Endothelial cell of umbilical vein (primary cell): ENCODE data around the gene SCNN1B. TPM values are rescaled to one million over a fixed set of nuclear protein-coding genes. Genes with fewer than 3 reads are reported as not detected.

Experiments used
- BruUV-seq: library from RNA; stranded (reverse); fragments of 400-500 nt; replicated peaks from 2 replicates; lab custom pipeline; 2021; lab: Mats Ljungman, UMichigan
- CTCF ChIA-PET: fragments of 300-600, 350-600 bp; sonication (Branson Sonifier 250); formaldehyde crosslinking; loops from one replicate; lab custom pipeline; 2021; ENCODE audit warnings: antibody characterized with exemption, inconsistent platforms; lab: Charles Lee
- POLR2A ChIA-PET: fragments of 300-600, 350-600 bp; sonication (Branson Sonifier 250); formaldehyde crosslinking; loops from one replicate; lab custom pipeline; 2021; ENCODE audit warnings: antibody characterized with exemption, inconsistent platforms; lab: Charles Lee
- DNase-seq: peaks from one replicate; pipeline ENCODE4 v3.0.0-alpha.2; 2011; ENCODE audit warnings: low read depth, low spot score
- FAIRE-seq: peaks from 2 replicates; lab custom pipeline; 2011; peaks lifted over from hg19 to GRCh38; lab: Jason Lieb, UNC
- H2AFZ ChIP-seq: 2 replicates; pipeline ENCODE4 v1.6.0; 2012; ENCODE audit warnings: low read depth, low read length, control low read depth, inconsistent platforms
- H3K27ac ChIP-seq: 2 replicates; pipeline ENCODE4 v1.5.1; 2011; ENCODE audit warnings: low read depth, mild to moderate bottlenecking, control low read depth, low read length, moderate library complexity; ENCODE audit not compliant: insufficient read depth
- H3K27me3 ChIP-seq, 2 experiments: 2 replicates each; pipeline versions ENCODE4 v1.6.0 to v1.6.1; 2011; ENCODE audit warnings: low read length in 2 of 2, mixed read lengths in 1 of 2; ENCODE audit not compliant: control insufficient read depth in 2 of 2, insufficient read depth in 2 of 2
- H3K36me3 ChIP-seq, 2 experiments: 2 replicates in 1 of 2; 3 replicates in 1 of 2; pipeline ENCODE4 v1.5.1; 2011; ENCODE audit warnings: low read length in 2 of 2, mild to moderate bottlenecking in 1 of 2, moderate library complexity in 1 of 2; ENCODE audit not compliant: control insufficient read depth in 2 of 2, insufficient read depth in 2 of 2; ENCODE audit errors: extremely low read depth in 1 of 2
- H3K4me1 ChIP-seq: 3 replicates; pipeline ENCODE4 v1.5.1; 2011; ENCODE audit warnings: mild to moderate bottlenecking, low read length; ENCODE audit not compliant: control insufficient read depth, insufficient read depth; ENCODE audit errors: extremely low read depth
- H3K4me2 ChIP-seq: 2 replicates; pipeline ENCODE4 v1.6.1; 2011; ENCODE audit warnings: low read length, control low read depth, mixed read lengths; ENCODE audit not compliant: insufficient read depth
- H3K4me3 ChIP-seq, 3 experiments: fragments of 200-600 bp in 1 of 3; sonication (generic), shearing (Covaris generic) in 1 of 3; replicated peaks in 1 of 3; 2 replicates each; pipeline ENCODE4 v1.5.1; 2011 to 2016; ENCODE audit warnings: control low read depth in 3 of 3, low read length in 3 of 3, mild to moderate bottlenecking in 2 of 3, inconsistent platforms in 1 of 3, low read depth in 1 of 3, moderate library complexity in 1 of 3; ENCODE audit not compliant: insufficient read depth in 1 of 3
- H3K79me2 ChIP-seq: 2 replicates; pipeline ENCODE4 v1.6.0; 2012; ENCODE audit warnings: low read length, inconsistent platforms; ENCODE audit not compliant: control insufficient read depth, insufficient read depth
- H3K9ac ChIP-seq: replicated peaks from 2 replicates; pipeline ENCODE3; 2011; ENCODE audit warnings: low read length, control low read depth; ENCODE audit not compliant: insufficient read depth; ENCODE audit errors: extremely low read depth
- H3K9me1 ChIP-seq: replicated peaks from 3 replicates; pipeline ENCODE4 v1.6.0; 2011; ENCODE audit warnings: mild to moderate bottlenecking, low read length; ENCODE audit not compliant: control insufficient read depth, insufficient read depth; ENCODE audit errors: extremely low read depth
- H3K9me3 ChIP-seq: replicated peaks from 2 replicates; pipeline ENCODE4 v1.5.1; 2012; ENCODE audit warnings: low read length, inconsistent platforms; ENCODE audit not compliant: control insufficient read depth, insufficient read depth
- H4K20me1 ChIP-seq: replicated peaks from 2 replicates; pipeline ENCODE3; 2011; ENCODE audit warnings: mild to moderate bottlenecking, low read length; ENCODE audit not compliant: control insufficient read depth, insufficient read depth; ENCODE audit errors: extremely low read depth
- CTCF ChIP-seq, 2 donors: IDR thresholded peaks; 1 replicate in 1 of 2; 2 replicates in 1 of 2; pipeline ENCODE4 v1.5.1; 2011; ENCODE audit warnings: low read length in 2 of 2, mild to moderate bottlenecking in 2 of 2, moderate library complexity in 2 of 2, control low read depth in 1 of 2, inconsistent platforms in 1 of 2, low read depth in 1 of 2; ENCODE audit not compliant: insufficient read depth in 1 of 2; ENCODE audit errors: extremely low read depth in 1 of 2
- EZH2 ChIP-seq: IDR thresholded peaks from 2 replicates; pipeline ENCODE4 v1.6.1; 2012; ENCODE audit warnings: borderline replicate concordance, low read depth, mild to moderate bottlenecking, moderate library complexity, low read length, inconsistent platforms; ENCODE audit not compliant: severe bottlenecking
- FOS ChIP-seq: IDR thresholded peaks from 2 replicates; pipeline ENCODE4 v1.6.1; 2011; ENCODE audit warnings: mild to moderate bottlenecking, low read length, moderate library complexity, borderline replicate concordance; ENCODE audit not compliant: insufficient read depth
- GATA2 ChIP-seq: IDR thresholded peaks from 2 replicates; pipeline ENCODE4 v1.7.0; 2011; ENCODE audit warnings: low read depth, mild to moderate bottlenecking, moderate library complexity, mixed read lengths, low read length; ENCODE audit not compliant: insufficient read length, insufficient read depth
- JUN ChIP-seq: IDR thresholded peaks from 2 replicates; pipeline ENCODE4 v1.6.1; 2011; ENCODE audit warnings: borderline replicate concordance, low read depth; ENCODE audit not compliant: insufficient read length, insufficient read depth
- MAX ChIP-seq: IDR thresholded peaks from 2 replicates; pipeline ENCODE4 v1.6.1; 2011; ENCODE audit not compliant: insufficient read depth, insufficient read length
- MYC ChIP-seq: IDR thresholded peaks from one replicate; pipeline ENCODE4 v1.6.1; 2011; ENCODE audit warnings: mild to moderate bottlenecking, low read depth, low read length
- POLR2A ChIP-seq: IDR thresholded peaks from 2 replicates; pipeline ENCODE4 v1.6.1; 2012; ENCODE audit warnings: low read depth, mild to moderate bottlenecking, control low read depth, low read length
- POLR2AphosphoS5 ChIP-seq: IDR thresholded peaks from 2 replicates; pipeline ENCODE4 v1.6.1; 2012; ENCODE audit warnings: low read depth, mild to moderate bottlenecking, control low read depth, low read length, moderate library complexity; ENCODE audit not compliant: insufficient read depth
- dilution Hi-C: fragments of 300-500 bp; cut with MboI; formaldehyde crosslinking; loops from one replicate; pipeline ENCODE4 v1.15.0; 2019; ENCODE audit warnings: low sequenced_read_pairs; ENCODE audit not compliant: extremely low pct_ligation_motif_present
- intact Hi-C: fragments of 100-400 bp; cut with micrococcal nuclease; formaldehyde crosslinking; loops from one replicate; pipeline ENCODE4 v1.10.0; 2022
- polyA plus RNA-seq, 4 experiments: library from polyadenylated mRNA; depleted of rRNA in 3 of 4; stranded (reverse) in 3 of 4; unstranded in 1 of 4; fragments of >200 nt; gene quantifications; 2 replicates each; pipeline versions ENCODE4 v1.2.1 to v1.2.3, GENCODE V29; 2011 to 2012; ENCODE audit warnings: missing spikeins in 1 of 4
- total RNA-seq: library from RNA; stranded (reverse); gene quantifications from 2 replicates; pipeline ENCODE4 v1.2.3, GENCODE V29; 2021

SCNN1B gene
- total and polyA plus RNA-seq, 2 donors (not counting 3 experiments of a cell fraction or from before 2014, with no cell fraction given): not detected

GRCh38 chr16:23254338-23254737 lies 47.8 kb upstream of the SCNN1B start:
- Histone ChIP-seq H3K9me1 (no peaks in the 10 kb centered on the region), H3K27ac (no peak overlapping the region), H3K4me1 (no peaks in the 10 kb centered on the region), H3K4me2 (no peak overlapping the region), H3K4me3 (no peak overlapping the region), H3K27me3 (no peaks in the 10 kb centered on the region), H3K9ac (no peak overlapping the region), H3K36me3 (no peaks in the 10 kb centered on the region), H3K79me2 (no peaks in the 10 kb centered on the region), H4K20me1 (no peaks in the 10 kb centered on the region), H3K9me3 (no peaks in the 10 kb centered on the region), H2AFZ (no peak overlapping the region)
- POLR2A ChIA-PET: no interaction called here
- dilution Hi-C loops: no loop called here
- no TSS peak for BruUV-seq
- no peak for DNase-seq
- no peak for FAIRE-seq
- CTCF ChIA-PET: no interaction called here
- intact Hi-C loops: no loop called here
- TF ChIP-seq MYC: no peak
- no peak for TF ChIP-seq JUN
- no peak for TF ChIP-seq EZH2
- no peak for TF ChIP-seq POLR2AphosphoS5
- TF ChIP-seq FOS: no peak
- TF ChIP-seq GATA2: no peak
- TF ChIP-seq MAX: no peak
- TF ChIP-seq POLR2A: no peak
- no peak for TF ChIP-seq CTCF (IDR thresholded peaks at IDR 0.05; ENCODE audit: extremely low read depth in 1 of 2, insufficient read depth in 1 of 2, low read depth in 1 of 2, low read length in 2 of 2)
